Left lung (tissue), 10 donors: Measurements from ENCODE around the gene TROAP. TPM values are rescaled to one million over a fixed set of nuclear protein-coding genes. Genes with fewer than 3 reads are reported as not detected.

Source experiments
- ATAC-seq: fragments of 200-7000 bp; cut with Tn5 transposase; one replicate; pipeline ENCODE4 v1.9.1; 2020; ENCODE audit warnings: moderate library complexity
- DNase-seq, 4 donors: peaks; one replicate each; pipeline ENCODE4 v3.0.0-alpha.2; 2013 to 2020
- H3K27ac ChIP-seq, 2 donors: fragments of 200-600 bp; sonication (generic) in 1 of 2; one replicate each; pipeline versions ENCODE4 v1.5.0 to v1.8.0; 2020 to 2021
- H3K27me3 ChIP-seq, 2 donors: fragments of 200-600 bp; sonication (generic) in 1 of 2; one replicate each; pipeline versions ENCODE4 v1.5.0 to v1.8.0; 2020 to 2021
- H3K36me3 ChIP-seq, 2 donors: fragments of 200-600 bp; sonication (generic) in 1 of 2; one replicate each; pipeline versions ENCODE4 v1.5.0 to v1.8.0; 2020 to 2021
- H3K4me1 ChIP-seq, 2 donors: fragments of 200-600 bp; one replicate each; pipeline ENCODE4 v1.8.0; 2021
- H3K4me3 ChIP-seq, 2 donors: fragments of 200-600 bp; sonication (generic) in 1 of 2; one replicate each; pipeline versions ENCODE4 v1.5.0 to v1.8.0; 2020 to 2021; ENCODE audit warnings: mild to moderate bottlenecking in 1 of 2
- H3K9me3 ChIP-seq, 2 donors: fragments of 200-600 bp; sonication (generic) in 1 of 2; one replicate each; pipeline versions ENCODE4 v1.5.0 to v1.8.0; 2020 to 2021
- intact Hi-C, 2 donors: fragments of 100-400 bp; cut with DNase I; formaldehyde crosslinking; loops; one replicate each; pipeline versions ENCODE4 v1.11.2 to v1.14.2; 2022
- polyA plus RNA-seq, 6 donors: library from polyadenylated mRNA; unstranded; fragments of 120-200 nt; gene quantifications; one replicate each; pipeline ENCODE4 v1.2.1, GENCODE V29; 2013; ENCODE audit not compliant: insufficient read length in 6 of 6
- total RNA-seq, 2 donors: library from RNA; stranded (reverse); fragmentation: NEBNext Ultra II Directional; extraction: Animal tissue kit (Norgen Biotek cat#: 25700); gene quantifications; one replicate each; pipeline ENCODE4 v1.2.1, GENCODE V29; 2021
- TF ChIP-seq, protein P1 (sequence below), 2 donors: fragments of 200-600 bp; sonication (generic) in 1 of 2; IDR thresholded peaks; one replicate each; pipeline versions ENCODE4 v1.5.0 to v1.8.0; 2021; ENCODE audit warnings: antibody characterized with exemption in 2 of 2
- donor health status: DM: no; HTN: yes; CAD: no.
- donor health status: DM: no; HTN: no; CAD: no.

The TROAP gene
- total and polyA plus RNA-seq, 8 donors: 2.4 to 43.2 (median 28.3) TPM

- H3K36me3 ChIP-seq: no peaks in the 10 kb centered on the region
- intact Hi-C loops: no loop called here
- H3K27ac ChIP-seq: no peak within 1 kb of the TSS
- DNase-seq: peak in 1 of 4 donors; percentile 79
- H3K4me3 ChIP-seq: no peak within 1 kb of the TSS
- TF ChIP-seq, protein P1, sequence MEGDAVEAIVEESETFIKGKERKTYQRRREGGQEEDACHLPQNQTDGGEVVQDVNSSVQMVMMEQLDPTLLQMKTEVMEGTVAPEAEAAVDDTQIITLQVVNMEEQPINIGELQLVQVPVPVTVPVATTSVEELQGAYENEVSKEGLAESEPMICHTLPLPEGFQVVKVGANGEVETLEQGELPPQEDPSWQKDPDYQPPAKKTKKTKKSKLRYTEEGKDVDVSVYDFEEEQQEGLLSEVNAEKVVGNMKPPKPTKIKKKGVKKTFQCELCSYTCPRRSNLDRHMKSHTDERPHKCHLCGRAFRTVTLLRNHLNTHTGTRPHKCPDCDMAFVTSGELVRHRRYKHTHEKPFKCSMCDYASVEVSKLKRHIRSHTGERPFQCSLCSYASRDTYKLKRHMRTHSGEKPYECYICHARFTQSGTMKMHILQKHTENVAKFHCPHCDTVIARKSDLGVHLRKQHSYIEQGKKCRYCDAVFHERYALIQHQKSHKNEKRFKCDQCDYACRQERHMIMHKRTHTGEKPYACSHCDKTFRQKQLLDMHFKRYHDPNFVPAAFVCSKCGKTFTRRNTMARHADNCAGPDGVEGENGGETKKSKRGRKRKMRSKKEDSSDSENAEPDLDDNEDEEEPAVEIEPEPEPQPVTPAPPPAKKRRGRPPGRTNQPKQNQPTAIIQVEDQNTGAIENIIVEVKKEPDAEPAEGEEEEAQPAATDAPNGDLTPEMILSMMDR (IDR thresholded peaks at IDR 0.05): no peak
- ATAC-seq: no peak
- H3K27me3 ChIP-seq: peaks cover 45 to 73% of the 10 kb centered on the region in 2 donors
- H3K9me3 ChIP-seq: no peaks in the 10 kb centered on the region
- peaks cover 20 to 22% of the 10 kb centered on the region in 2 donors for H3K4me1 ChIP-seq
Observed at GRCh38 chr12:49295082-49295936, 27.7 kb upstream of the TROAP start, which contains the start of gene PRPH. Gene PRPH (plus strand): TSS chr12:49295147. CDS start chr12:49295201, 54 bp downstream.

GRCh38 chr12:49296034-49296835, 26.8 kb upstream of the TROAP start:
- DNase-seq (peak in 2 of 4 donors; percentile 40 to 90), ATAC-seq (peak; percentile 71)
- H3K36me3 ChIP-seq: no peaks in the 10 kb centered on the region
- intact Hi-C loops: no loop called here
- no peak overlapping the region for H3K27ac ChIP-seq
- H3K9me3 ChIP-seq: no peaks in the 10 kb centered on the region
- H3K4me3 ChIP-seq: peak overlapping the region in 1 of 2 donors; percentile 20
- peaks cover 20 to 22% of the 10 kb centered on the region in 2 donors for H3K4me1 ChIP-seq
- H3K27me3 ChIP-seq: peaks cover 45 to 82% of the 10 kb centered on the region in 2 donors
- TF ChIP-seq, protein P1 (IDR thresholded peaks at IDR 0.05): peak; percentile 63 to 77

DNA sequence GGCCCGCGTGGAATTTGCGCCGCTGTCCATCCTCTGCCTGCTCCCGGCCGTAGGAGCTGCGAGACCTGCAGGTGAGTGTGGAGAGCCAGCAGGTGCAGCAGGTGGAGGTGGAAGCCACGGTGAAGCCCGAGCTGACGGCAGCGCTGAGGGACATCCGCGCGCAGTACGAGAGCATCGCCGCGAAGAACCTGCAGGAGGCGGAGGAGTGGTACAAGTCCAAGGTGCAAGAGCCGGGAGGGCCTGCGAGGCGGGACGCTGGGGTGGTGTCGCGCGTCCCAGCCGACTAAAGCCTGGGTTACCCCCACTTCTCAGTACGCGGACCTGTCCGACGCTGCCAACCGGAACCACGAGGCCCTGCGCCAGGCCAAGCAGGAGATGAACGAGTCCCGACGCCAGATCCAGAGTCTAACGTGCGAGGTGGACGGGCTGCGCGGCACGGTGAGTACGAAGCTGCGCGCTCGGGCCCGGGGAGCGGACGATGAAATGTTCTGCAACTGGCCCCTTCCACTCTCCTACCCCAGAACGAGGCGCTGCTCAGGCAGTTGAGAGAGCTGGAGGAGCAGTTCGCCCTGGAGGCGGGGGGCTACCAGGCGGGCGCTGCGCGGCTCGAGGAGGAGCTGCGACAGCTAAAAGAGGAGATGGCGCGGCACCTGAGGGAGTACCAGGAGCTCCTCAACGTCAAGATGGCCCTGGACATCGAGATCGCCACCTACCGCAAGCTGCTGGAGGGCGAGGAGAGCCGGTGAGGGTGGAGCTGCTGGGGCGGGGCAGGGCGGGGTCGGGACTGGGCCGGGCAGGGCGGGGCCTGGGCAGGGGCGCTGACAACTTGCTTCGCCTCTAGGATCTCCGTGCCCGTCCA, 26.0 kb upstream of the TROAP start:
- intact Hi-C loops: no loop called here
- Histone ChIP-seq H3K9me3 (no peaks in the 10 kb centered on the region), H3K4me3 (peak overlapping the region in 1 of 2 donors; percentile 20), H3K27ac (no peak overlapping the region), H3K4me1 (peaks cover 20 to 22% of the 10 kb centered on the region in 2 donors), H3K27me3 (peaks cover 45 to 90% of the 10 kb centered on the region in 2 donors), H3K36me3 (no peaks in the 10 kb centered on the region)
- ATAC-seq: peak; percentile 76
- peak in 3 of 4 donors; percentile 20 to 84 (median 52) for DNase-seq
- TF ChIP-seq, protein P1 (IDR thresholded peaks at IDR 0.05): no peak

- H3K27me3 ChIP-seq: peaks cover 45 to 97% of the 10 kb centered on the region in 2 donors
- no peak for DNase-seq
Observed at GRCh38 chr12:49297695-49298060, 25.4 kb upstream of the TROAP start.

More at GRCh38 chr12:49297695-49298060, 25.4 kb upstream of the TROAP start:
- peaks cover 19 to 22% of the 10 kb centered on the region in 2 donors for H3K4me1 ChIP-seq
- no peak for ATAC-seq
- no peak overlapping the region for H3K27ac ChIP-seq
- intact Hi-C loops: no loop called here
- TF ChIP-seq, protein P1 (IDR thresholded peaks at IDR 0.05): no peak
- H3K36me3 ChIP-seq: no peaks in the 10 kb centered on the region
- H3K4me3 ChIP-seq: peak overlapping the region in 1 of 2 donors; percentile 20
- H3K9me3 ChIP-seq: no peaks in the 10 kb centered on the region
